Measurements from ENCODE around the gene DNAJC30.
"Not testable (repeated sequence)": the region's sequence is repeated elsewhere in the genome, so short reads cannot be mapped to it uniquely, and the experiment has no call there.

The DNAJC30 gene
- 5.8 to 14.4 (median 11.2) reads per million in 4 donors for total RNA-seq

DNA sequence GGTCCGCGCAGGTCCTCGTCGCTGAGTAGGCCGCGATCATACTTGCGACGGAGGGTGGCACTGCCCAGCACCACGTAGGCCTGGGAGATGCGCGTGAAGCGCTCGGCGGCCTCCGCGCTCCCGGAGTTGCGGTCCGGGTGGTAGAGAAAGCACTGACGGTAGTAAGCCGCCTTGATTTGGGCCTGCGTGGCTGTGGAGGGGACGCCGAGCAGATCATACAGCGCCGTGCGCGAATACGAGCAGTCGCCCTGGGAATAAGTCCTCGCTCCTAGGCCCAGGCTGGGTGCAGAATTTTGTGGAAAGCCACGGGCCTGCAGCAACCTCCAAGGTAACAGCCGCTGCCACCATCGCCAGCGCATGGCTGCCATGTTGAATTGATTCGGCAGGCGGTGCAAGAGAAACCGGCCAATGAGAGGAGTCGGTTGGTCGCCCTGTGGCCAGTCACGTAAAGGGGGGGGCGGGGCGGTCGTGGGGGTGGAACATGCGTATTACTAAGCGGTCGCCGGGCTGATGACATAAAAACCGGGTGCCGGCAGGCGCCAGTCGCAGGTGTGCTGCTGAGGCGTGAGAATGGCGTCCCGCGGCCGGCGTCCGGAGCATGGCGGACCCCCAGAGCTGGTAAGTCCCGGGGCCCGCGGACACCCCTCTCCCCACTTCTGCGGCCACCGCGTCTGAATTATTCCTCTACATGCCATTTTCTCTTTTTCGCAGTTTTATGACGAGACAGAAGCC is at the start of gene DNAJC30, which contains the start of gene BUD23:
DNAJC30 (minus strand) TSS at position 398 of the 732 bp plus-strand sequence; CDS start at position 368, 30 bp downstream.
BUD23 (plus strand) TSS at position 542 of the 732 bp plus-strand sequence; CDS start at position 571, 29 bp downstream.
- DNase-seq: peak; percentile 92 to 97 (median 95)

GRCh38 chr7:73732397-73732796 is 49.1 kb upstream of the DNAJC30 start:
- DNase-seq: no peak

DNA sequence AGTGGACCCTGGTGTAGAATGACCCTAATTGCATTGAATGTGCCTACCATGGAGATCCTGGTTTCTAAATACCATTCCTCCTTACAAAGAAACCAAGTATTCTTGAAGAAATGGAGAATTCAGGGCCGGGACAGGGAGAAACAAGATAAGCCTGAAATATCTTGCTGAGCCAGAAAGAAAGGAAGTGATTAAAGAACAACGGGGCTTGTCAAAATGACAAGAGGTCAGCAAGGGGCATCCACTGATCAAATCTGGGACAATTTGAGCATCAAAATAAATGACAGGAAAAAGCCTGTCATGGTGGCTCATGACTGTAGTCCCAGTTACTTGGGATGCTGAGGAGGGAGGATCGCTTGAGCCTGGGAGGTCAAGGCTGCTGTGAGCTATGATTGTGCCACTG is 47.2 kb upstream of the DNAJC30 start:
- DNase-seq: no peak

GRCh38 chr7:73728551-73728950 is 45.3 kb upstream of the DNAJC30 start:
- DNase-seq: no peak

DNA sequence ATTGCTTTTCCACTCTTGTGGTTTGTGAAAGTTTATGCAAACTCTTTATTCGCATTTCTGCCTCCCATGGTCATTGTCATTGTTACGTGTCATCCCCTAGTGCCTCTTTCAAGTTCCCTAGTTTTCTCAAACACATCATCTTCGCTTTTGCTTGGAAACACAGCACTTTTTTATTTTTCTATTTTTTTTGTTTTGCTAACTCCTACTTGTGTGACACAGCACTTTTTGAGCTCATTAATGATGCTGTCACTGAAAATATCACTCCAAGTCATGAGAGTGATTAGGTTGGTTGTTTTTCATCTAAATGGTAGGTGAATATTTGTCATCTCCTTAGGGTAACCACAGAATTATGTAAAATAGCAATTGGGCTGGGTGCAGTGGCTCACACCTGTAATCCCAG is 44.7 kb upstream of the DNAJC30 start:
- DNase-seq: no peak

- no peak for DNase-seq
Observed at GRCh38 chr7:73726083-73726466, 42.8 kb upstream of the DNAJC30 start.

GRCh38 chr7:73723813-73724212 is 40.6 kb upstream of the DNAJC30 start:
- DNase-seq: no peak

DNA sequence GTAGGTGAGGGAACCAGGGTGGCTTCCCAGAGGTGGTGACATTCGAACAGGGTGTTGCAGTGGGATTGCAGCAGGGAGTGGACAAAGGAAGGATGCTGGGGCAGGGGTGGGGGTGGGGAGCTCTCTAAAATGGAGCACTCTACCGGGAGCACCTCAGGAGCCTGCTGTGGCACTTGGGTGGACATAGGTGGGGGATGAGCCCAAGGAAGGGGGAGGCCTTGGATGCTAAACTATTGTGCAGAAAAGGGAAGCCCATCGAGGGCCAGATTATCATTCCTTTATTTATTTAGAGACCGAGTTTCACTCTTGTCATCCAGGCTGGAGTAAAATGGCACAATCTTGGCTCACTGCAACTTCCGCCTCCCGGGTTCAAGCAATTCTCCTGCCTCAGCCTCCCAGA is 39.5 kb upstream of the DNAJC30 start:
- no peak for DNase-seq

GRCh38 chr7:73722182-73722581 is 38.9 kb upstream of the DNAJC30 start:
- DNase-seq: not testable (repeated sequence)

DNA sequence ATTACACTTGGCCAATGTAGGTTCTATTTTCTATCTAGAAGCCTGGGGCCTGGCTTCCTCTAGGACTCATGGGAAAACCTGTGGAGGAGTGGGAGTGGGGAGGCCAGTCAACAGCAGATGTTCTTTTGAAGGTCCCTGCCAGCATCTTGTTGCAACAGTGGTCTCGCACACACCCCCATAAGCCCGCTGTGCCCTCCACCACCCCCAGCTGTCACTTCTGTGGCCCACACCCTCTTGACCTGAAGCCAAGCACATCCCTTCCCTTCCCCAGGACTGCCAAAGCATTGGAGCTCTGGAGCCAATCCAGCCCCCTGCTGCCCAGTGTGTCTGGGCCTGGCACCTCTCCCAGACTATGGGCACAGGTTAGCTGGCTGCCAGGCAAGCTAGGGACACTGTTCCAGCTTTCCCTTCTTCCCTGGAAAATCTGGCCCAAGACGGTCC is 38.1 kb upstream of the DNAJC30 start:
- no peak for DNase-seq

- DNase-seq: not testable (repeated sequence)
Observed at GRCh38 chr7:73720443-73720842, 37.2 kb upstream of the DNAJC30 start.

- no peak for DNase-seq
Observed at GRCh38 chr7:73719806-73720169, 36.5 kb upstream of the DNAJC30 start.

GRCh38 chr7:73718905-73719805 is 35.9 kb upstream of the DNAJC30 start, which contains the start of gene STX1A:
STX1A (minus strand) TSS chr7:73719669; CDS start chr7:73719631, 38 bp downstream.
- peak; percentile 51 to 76 (median 60) for DNase-seq

DNA sequence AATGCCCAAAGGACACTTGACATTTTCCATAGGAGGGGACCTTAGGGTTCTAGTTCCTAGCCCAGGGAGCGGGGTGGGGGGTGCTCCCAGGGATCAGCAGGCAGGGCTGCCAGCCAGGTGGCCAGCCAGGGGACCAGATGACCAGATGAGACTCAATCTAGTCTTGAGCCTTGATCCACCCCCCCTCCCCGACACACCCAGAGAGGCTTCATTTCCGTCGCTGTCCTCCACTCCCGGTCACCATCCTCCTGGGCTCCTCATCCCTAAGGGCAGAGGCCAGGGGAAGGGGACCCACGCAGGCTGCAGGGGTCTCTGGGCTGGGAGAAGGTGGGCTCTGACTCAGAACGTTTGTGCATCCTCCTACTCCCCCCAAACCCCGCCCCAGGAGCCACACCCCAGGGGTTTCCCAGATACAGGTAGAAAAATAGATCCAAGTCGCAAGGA is 35.2 kb upstream of the DNAJC30 start:
- DNase-seq: no peak

- DNase-seq: peak in 4 of 5 donors; percentile 54 to 75 (median 56)
Observed at GRCh38 chr7:73717991-73718405, 34.7 kb upstream of the DNAJC30 start.

GRCh38 chr7:73717025-73717807 is 34.0 kb upstream of the DNAJC30 start:
- no peak for DNase-seq

DNA sequence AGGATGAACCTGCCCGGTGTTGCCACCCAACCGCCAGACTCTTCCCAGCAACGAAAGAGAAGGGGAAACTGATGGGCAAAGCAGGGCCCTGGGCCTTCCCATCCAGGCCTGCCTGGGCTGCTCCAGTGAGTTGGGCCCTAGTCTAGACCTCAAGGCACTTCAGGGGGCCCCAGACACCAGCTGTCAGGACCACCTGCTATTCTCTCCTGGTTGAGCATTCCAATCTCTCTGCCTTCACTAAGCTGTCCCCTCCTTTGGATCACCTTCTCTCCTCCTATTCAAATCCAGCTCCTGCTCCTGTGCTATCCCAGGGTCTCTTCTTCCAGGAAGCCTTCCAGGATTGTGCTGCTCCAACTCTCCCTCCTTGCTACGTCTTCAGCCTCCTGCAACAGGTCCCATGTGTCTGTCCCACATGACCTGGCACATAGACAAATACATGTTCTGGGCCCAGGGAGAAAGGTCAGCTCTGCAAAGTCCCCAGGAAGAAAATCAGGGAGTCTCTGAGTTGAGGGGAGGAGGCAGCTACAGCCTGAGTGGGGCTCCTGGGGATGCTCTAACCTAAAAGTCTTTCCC is 33.2 kb upstream of the DNAJC30 start:
- DNase-seq: no peak

GRCh38 chr7:73715648-73716317 is 32.5 kb upstream of the DNAJC30 start:
- peak in 1 of 5 donors; percentile 61 for DNase-seq

GRCh38 chr7:73713319-73713718 is 30.1 kb upstream of the DNAJC30 start:
- not testable (repeated sequence) for DNase-seq

GRCh38 chr7:73712773-73713172 is 29.5 kb upstream of the DNAJC30 start:
- no peak for DNase-seq

GRCh38 chr7:73708961-73709549 is 25.8 kb upstream of the DNAJC30 start:
- no peak for DNase-seq

Data from T-helper 1 cell (primary cell).